HepG2 (cell line): ENCODE results near the gene TMBIM6. TPM values are rescaled to one million over a fixed set of nuclear protein-coding genes. Genes with fewer than 3 reads are reported as not detected.
A peak's percentile ranks its signal among the peaks of the same experiment; 100 is the strongest.

Experiments used
- AGO2 ChIP-seq: fragments of 200-400 bp; formaldehyde crosslinking; optimal IDR thresholded peaks from 2 replicates; pipeline ENCODE3; 2017; ENCODE audit warnings: mild to moderate bottlenecking, low read depth, low read length, moderate library complexity
- EEA1 ChIP-seq: sonication (generic); formaldehyde crosslinking; IDR thresholded peaks from 2 replicates; pipeline ENCODE4 v1.5.1; 2020; ENCODE audit warnings: mild to moderate bottlenecking, missing genetic modification reagents, borderline replicate concordance
- FOXC1 ChIP-seq: sonication (generic); formaldehyde crosslinking; IDR thresholded peaks from 2 replicates; pipeline ENCODE4 v1.8.0; 2022; ENCODE audit warnings: mild to moderate bottlenecking, missing genetic modification reagents, borderline replicate concordance
- FUBP1 ChIP-seq: sonication (generic); formaldehyde crosslinking; IDR thresholded peaks from 2 replicates; pipeline ENCODE4 v1.5.1; 2020; ENCODE audit warnings: missing genetic modification reagents, mild to moderate bottlenecking, borderline replicate concordance
- HDAC2 ChIP-seq: sonication (generic); formaldehyde crosslinking; IDR thresholded peaks from 2 replicates; pipeline ENCODE4 v1.4.0; 2020; ENCODE audit warnings: missing genetic modification reagents
- TARDBP ChIP-seq: sonication (generic); formaldehyde crosslinking; IDR thresholded peaks from 2 replicates; pipeline ENCODE4 v1.8.0; 2022; ENCODE audit warnings: mild to moderate bottlenecking, missing genetic modification reagents
- TBX3 ChIP-seq: fragments of 450-650 bp; IDR thresholded peaks from 2 replicates; pipeline ENCODE4 v1.6.1; 2017; ENCODE audit warnings: antibody characterized with exemption, mild to moderate bottlenecking, inconsistent platforms, borderline replicate concordance
- ZBED4 ChIP-seq: sonication (generic); formaldehyde crosslinking; IDR thresholded peaks from 2 replicates; pipeline ENCODE4 v1.4.0; 2020; ENCODE audit warnings: missing genetic modification reagents, borderline replicate concordance
- ZBTB39 ChIP-seq: sonication (generic); formaldehyde crosslinking; IDR thresholded peaks from 2 replicates; pipeline ENCODE4 v1.5.0; 2020; ENCODE audit warnings: missing genetic modification reagents
- ZFAT ChIP-seq: sonication (generic); formaldehyde crosslinking; conservative IDR thresholded peaks from 2 replicates; pipeline ENCODE4 v1.8.1; 2023; ENCODE audit warnings: missing genetic modification reagents, inconsistent platforms
- ZFP36 ChIP-seq: fragments of 150-350 bp; IDR thresholded peaks from 2 replicates; pipeline ENCODE4 v1.6.1; 2018; ENCODE audit warnings: borderline replicate concordance, low read length, low read depth; ENCODE audit not compliant: partially characterized antibody
- ZFP36L1 ChIP-seq: sonication (generic); formaldehyde crosslinking; IDR thresholded peaks from 2 replicates; pipeline ENCODE4 v1.8.0; 2022; ENCODE audit warnings: mild to moderate bottlenecking, missing genetic modification reagents, moderate library complexity
- ZFX ChIP-seq: sonication (generic); formaldehyde crosslinking; IDR thresholded peaks from 2 replicates; pipeline ENCODE4 v1.4.0; 2020; ENCODE audit warnings: mild to moderate bottlenecking, low read depth, missing genetic modification reagents, moderate library complexity
- ZFYVE20 ChIP-seq: sonication (generic); formaldehyde crosslinking; IDR thresholded peaks from 2 replicates; pipeline ENCODE4 v1.8.0; 2023; ENCODE audit warnings: low read depth, mild to moderate bottlenecking, moderate library complexity, missing genetic modification reagents, borderline replicate concordance
- ZNF296 ChIP-seq: sonication (generic); formaldehyde crosslinking; conservative IDR thresholded peaks from 2 replicates; pipeline ENCODE4 v1.5.0; 2020; ENCODE audit warnings: mild to moderate bottlenecking, missing genetic modification reagents
- ZNF576 ChIP-seq: sonication (generic); formaldehyde crosslinking; IDR thresholded peaks from 2 replicates; pipeline ENCODE4 v1.4.0; 2020; ENCODE audit warnings: mild to moderate bottlenecking, missing genetic modification reagents
- ZNF639 ChIP-seq: conservative IDR thresholded peaks from 2 replicates; pipeline ENCODE4 v1.6.1; 2018; ENCODE audit warnings: missing genetic modification reagents
- ZNF720 ChIP-seq: sonication (generic); formaldehyde crosslinking; IDR thresholded peaks from 2 replicates; pipeline ENCODE4 v1.4.0; 2020; ENCODE audit warnings: missing genetic modification reagents
- ZNF839 ChIP-seq: sonication (generic); formaldehyde crosslinking; IDR thresholded peaks from 2 replicates; pipeline ENCODE4 v1.4.0; 2020; ENCODE audit warnings: missing genetic modification reagents, mild to moderate bottlenecking, borderline replicate concordance
- polyA plus RNA-seq, 8 experiments: library from polyadenylated mRNA; depleted of rRNA in 3 of 8; stranded (reverse) in 7 of 8; unstranded in 1 of 8; fragments of >200 nt; fragmentation: Illumina TruSeq in 4 of 8; extraction: Trizol in 4 of 8; gene quantifications; 2 replicates each; pipeline versions ENCODE4 v1.2.1 to v1.2.3, GENCODE V29; 2011 to 2016; ENCODE audit warnings: low read depth in 4 of 8, missing spikeins in 1 of 8, mixed read lengths in 1 of 8; ENCODE audit not compliant: insufficient read depth in 1 of 8
- total RNA-seq, 5 experiments: library from RNA; depleted of rRNA; stranded (reverse); fragments of >200 nt; fragmentation: Illumina TruSeq; extraction: Trizol; gene quantifications; 2 replicates each; pipeline ENCODE4 v1.2.3, GENCODE V29; 2016; ENCODE audit warnings: low read depth in 1 of 5

TMBIM6 gene
- total and polyA plus RNA-seq, 2 of the 13 experiments (the other 11 are each of a cell fraction or from before 2014, with no cell fraction given) = 412 to 468 TPM

- TF ChIP-seq EEA1 (CRISPR knock-in tag) = 0 out of 2 replicates have a peak, but pooled peaks have one; percentile 48
- TF ChIP-seq ZFYVE20 (CRISPR knock-in tag) = 0 out of 2 replicates have a peak, but pooled peaks have one; percentile 48
- peak; percentile 88 for TF ChIP-seq ZFP36L1 (CRISPR knock-in tag)
- no peak for TF ChIP-seq ZFAT
- peak; percentile 95 for TF ChIP-seq FOXC1 (CRISPR knock-in tag)
- TF ChIP-seq TARDBP (CRISPR knock-in tag) = peak; percentile 50; the same call in 1 of the 2 replicates
- TF ChIP-seq ZFP36 = no peak
- no peak for TF ChIP-seq ZNF576 (CRISPR knock-in tag)
- TF ChIP-seq ZFX (CRISPR knock-in tag) = peak; percentile 29; the same call in 1 of the 2 replicates
- peak; percentile 86; the same call in 1 of the 2 replicates for TF ChIP-seq ZNF839 (CRISPR knock-in tag)
- TF ChIP-seq ZNF639 (CRISPR knock-in tag) = peak; percentile 79
- TF ChIP-seq AGO2 = no peak
- no peak for TF ChIP-seq ZBTB39 (CRISPR knock-in tag)
- no peak for TF ChIP-seq TBX3
- no peak for TF ChIP-seq ZNF296 (CRISPR knock-in tag)
- TF ChIP-seq ZBED4 (CRISPR knock-in tag) = peak; percentile 82
- TF ChIP-seq ZNF720 (CRISPR knock-in tag) = no peak
- TF ChIP-seq HDAC2 (CRISPR knock-in tag) = peak; percentile 69; the same call in 1 of the 2 replicates
- no peak for TF ChIP-seq FUBP1
Observed at GRCh38 chr12:49707128-49707811, 34.1 kb upstream of the TMBIM6 start, which contains the start of gene FMNL3 (continued).
